CD4-positive, alpha-beta T cell (primary cell): ENCODE data around the gene OMA1. TPM values are rescaled to one million over a fixed set of nuclear protein-coding genes. Genes with fewer than 3 reads are reported as not detected.
"Not testable (repeated sequence)": the region's sequence is repeated elsewhere in the genome, so short reads cannot be mapped to it uniquely, and the experiment has no call there.

Source experiments
- ATAC-seq: fragments of 200-7000 bp; cut with Tn5 transposase; one replicate; pipeline ENCODE4 v1.10.0; 2022; ENCODE audit warnings: mild to moderate bottlenecking; ENCODE audit not compliant: poor library complexity
- CTCF ChIA-PET: fragments of 350-600 bp; sonication (Branson Sonifier 250); formaldehyde crosslinking; loops from one replicate; lab custom pipeline; 2021; ENCODE audit warnings: antibody characterized with exemption, inconsistent platforms; lab: Charles Lee
- POLR2A ChIA-PET: fragments of 350-600 bp; sonication (Branson Sonifier 250); formaldehyde crosslinking; loops from one replicate; lab custom pipeline; 2021; ENCODE audit warnings: antibody characterized with exemption, inconsistent platforms; lab: Charles Lee
- DNase-seq, 14 experiments: peaks; one replicate each; pipeline ENCODE4 v3.0.0-alpha.2; 2013 to 2020; ENCODE audit warnings: mixed read lengths in 2 of 14
- H3K27ac ChIP-seq, 2 donors: one replicate each; pipeline versions ENCODE4 v1.5.1 to v1.7.0; 2013; ENCODE audit warnings: low read length in 2 of 2, low read depth in 1 of 2, mild to moderate bottlenecking in 1 of 2
- H3K27me3 ChIP-seq, 2 experiments: 1 replicate in 1 of 2; 2 replicates in 1 of 2; pipeline versions ENCODE4 v1.6.1 to v1.7.0; 2013; ENCODE audit warnings: low read length in 2 of 2, control low read depth in 1 of 2, mild to moderate bottlenecking in 1 of 2, moderate library complexity in 1 of 2; ENCODE audit not compliant: insufficient read depth in 2 of 2, control insufficient read depth in 1 of 2
- H3K36me3 ChIP-seq: one replicate; pipeline ENCODE4 v1.6.1; 2013; ENCODE audit warnings: low read length, control low read depth; ENCODE audit not compliant: insufficient read depth
- H3K4me1 ChIP-seq: one replicate; pipeline ENCODE4 v1.6.1; 2013; ENCODE audit warnings: low read length, control low read depth; ENCODE audit not compliant: insufficient read depth
- H3K4me3 ChIP-seq: one replicate; pipeline ENCODE4 v1.5.1; 2013; ENCODE audit warnings: mild to moderate bottlenecking, low read length, moderate library complexity
- H3K9me3 ChIP-seq, 2 experiments: 1 replicate in 1 of 2; 2 replicates in 1 of 2; pipeline versions ENCODE4 v1.6.1 to v1.7.0; 2013; ENCODE audit warnings: low read length in 2 of 2, mild to moderate bottlenecking in 2 of 2, control low read depth in 1 of 2, moderate library complexity in 1 of 2; ENCODE audit not compliant: control insufficient read depth in 1 of 2, insufficient read depth in 1 of 2
- H3K27ac Mint-ChIP-seq: one replicate; pipeline ENCODE4 v1.8.0; 2020; ENCODE audit warnings: mixed read lengths
- H3K27me3 Mint-ChIP-seq: one replicate; pipeline ENCODE4 v1.8.0; 2021; ENCODE audit warnings: mixed read lengths
- H3K36me3 Mint-ChIP-seq: one replicate; pipeline ENCODE4 v1.8.0; 2021; ENCODE audit warnings: low read depth, mixed read lengths
- H3K4me1 Mint-ChIP-seq: one replicate; pipeline ENCODE4 v1.8.0; 2021; ENCODE audit warnings: low read depth, mixed read lengths
- H3K4me3 Mint-ChIP-seq: one replicate; pipeline ENCODE4 v1.8.0; 2020; ENCODE audit warnings: mild to moderate bottlenecking, mixed read lengths
- H3K9me3 Mint-ChIP-seq: one replicate; pipeline ENCODE4 v1.8.0; 2020; ENCODE audit warnings: mixed read lengths
- CTCF ChIP-seq: fragments of 200-600 bp; IDR thresholded peaks from one replicate; pipeline ENCODE4 v1.8.0; 2022; ENCODE audit warnings: antibody characterized with exemption, mild to moderate bottlenecking
- intact Hi-C, 2 experiments: fragments of 100-400 bp; cut with DNase I in 1 of 2; cut with micrococcal nuclease in 1 of 2; formaldehyde crosslinking; loops; one replicate each; pipeline versions ENCODE4 v1.15.1 to v1.9.0; 2023 to 2025; cut with DNase I, micrococcal nuclease
- total RNA-seq, 174 experiments: library from RNA in 2 of 174; stranded (reverse) in 2 of 174; gene quantifications; one replicate each; pipeline ENCODE4 v1.2.3 and lab custom pipeline; 2021 to 2026

Gene OMA1
- total RNA-seq, 2 experiments from 2014 or later: 23.7 to 27.7 TPM

DNA sequence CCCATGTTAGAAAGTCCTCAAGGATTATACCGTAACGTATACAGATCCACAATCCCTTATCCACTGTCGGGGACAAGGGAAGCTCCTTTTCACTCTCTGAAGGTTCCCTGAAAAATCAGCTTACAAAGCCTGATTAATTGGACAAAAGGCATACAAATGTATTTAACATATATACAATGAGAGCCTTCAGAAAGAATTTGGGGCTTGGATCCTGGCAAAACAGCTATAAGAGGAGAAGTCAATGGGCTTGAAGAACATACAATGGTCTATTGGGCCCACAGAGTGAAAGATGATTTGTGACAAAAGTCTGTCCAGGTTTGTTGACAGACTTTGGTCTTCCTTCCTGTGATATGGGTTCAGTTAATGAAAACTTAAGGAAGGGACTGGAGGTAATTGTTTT lies 19.8 kb upstream of the OMA1 start:
- CTCF ChIA-PET: no interaction called here

GRCh38 chr1:58563715-58564114 lies 17.2 kb upstream of the OMA1 start:
- H3K4me3 Mint-ChIP-seq, ATAC-seq, H3K27ac ChIP-seq, POLR2A ChIA-PET, H3K4me1 Mint-ChIP-seq, DNase-seq, H3K27ac Mint-ChIP-seq, H3K36me3 ChIP-seq, H3K4me3 ChIP-seq, H3K9me3 Mint-ChIP-seq, H3K36me3 Mint-ChIP-seq, intact Hi-C loops, CTCF ChIA-PET, H3K9me3 ChIP-seq, H3K4me1 ChIP-seq: not testable (repeated sequence)
- peaks cover 57% of the 10 kb centered on the region for H3K27me3 Mint-ChIP-seq
- H3K27me3 ChIP-seq: peaks cover 7 to 16% of the 10 kb centered on the region in 2 experiments

More for the DNA sequence above, 19.8 kb upstream of the OMA1 start:
- ATAC-seq (no peak), DNase-seq (no peak)
- no peaks in the 10 kb centered on the region for H3K36me3 Mint-ChIP-seq
- no peak overlapping the region for H3K4me3 ChIP-seq
- no peak overlapping the region for H3K27ac Mint-ChIP-seq
- H3K36me3 ChIP-seq: no peaks in the 10 kb centered on the region
- no peak for TF ChIP-seq CTCF
- no peaks in the 10 kb centered on the region for H3K4me1 Mint-ChIP-seq
- H3K4me1 ChIP-seq: no peaks in the 10 kb centered on the region
- H3K27me3 Mint-ChIP-seq: peaks cover 64% of the 10 kb centered on the region
- POLR2A ChIA-PET: no interaction called here
- H3K27me3 ChIP-seq: peaks cover 6 to 7% of the 10 kb centered on the region in 2 experiments
- intact Hi-C loops: no loop called here
- no peaks in the 10 kb centered on the region for H3K9me3 ChIP-seq
- H3K4me3 Mint-ChIP-seq: no peak overlapping the region
- H3K27ac ChIP-seq: no peak overlapping the region
- H3K9me3 Mint-ChIP-seq: no peaks in the 10 kb centered on the region

DNA sequence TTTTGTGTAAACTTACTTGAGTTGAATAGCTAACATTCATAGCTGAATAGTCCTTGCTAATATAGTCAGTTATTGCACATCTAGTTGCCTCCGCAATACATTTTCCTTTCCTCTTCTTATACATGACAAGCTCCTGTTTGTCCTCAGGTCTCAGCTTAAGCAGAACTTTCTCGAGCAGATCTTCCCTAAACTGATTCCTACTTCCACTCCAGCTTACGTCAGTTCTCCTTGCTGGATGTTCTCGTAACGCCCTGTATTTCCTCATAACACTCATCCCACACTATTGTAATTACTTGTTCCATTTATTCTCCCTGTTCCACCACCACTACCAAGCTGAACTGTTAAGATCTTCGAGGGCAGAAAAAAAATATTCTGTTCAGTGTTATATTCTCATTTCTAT lies 15.1 kb upstream of the OMA1 start:
- Mint-ChIP-seq H3K9me3 (peaks cover 4% of the 10 kb centered on the region), H3K36me3 (peaks cover 4% of the 10 kb centered on the region), H3K4me1 (no peaks in the 10 kb centered on the region), H3K27ac (no peak overlapping the region), H3K4me3 (no peak overlapping the region), H3K27me3 (peaks cover 60% of the 10 kb centered on the region)
- peaks cover 4 to 20% of the 10 kb centered on the region in 2 experiments for H3K27me3 ChIP-seq
- H3K27ac ChIP-seq: no peak overlapping the region
- H3K4me1 ChIP-seq: no peaks in the 10 kb centered on the region
- no peak for ATAC-seq
- ChIA-PET CTCF (no interaction called here), POLR2A (interaction anchor here (0.5 kb wide), 1 partner anchor 44 kb away, joined by 3 read pairs; no protein-coding TSS in a partner anchor)
- peaks cover 0 to 5% of the 10 kb centered on the region in 2 experiments for H3K9me3 ChIP-seq
- no peak for TF ChIP-seq CTCF
- no peak overlapping the region for H3K4me3 ChIP-seq
- intact Hi-C loops: no loop called here
- H3K36me3 ChIP-seq: no peaks in the 10 kb centered on the region
- DNase-seq: no peak

- Histone ChIP-seq H3K4me3 (no peak overlapping the region), H3K27me3 (peaks cover 6 to 14% of the 10 kb centered on the region in 2 experiments), H3K27ac (no peak overlapping the region), H3K4me1 (no peaks in the 10 kb centered on the region), H3K36me3 (no peaks in the 10 kb centered on the region), H3K9me3 (peaks cover 0 to 5% of the 10 kb centered on the region in 2 experiments)
- intact Hi-C loops: no loop called here
- DNase-seq (no peak), ATAC-seq (no peak)
- no peaks in the 10 kb centered on the region for H3K4me1 Mint-ChIP-seq
- no peak for TF ChIP-seq CTCF
- peaks cover 38% of the 10 kb centered on the region for H3K27me3 Mint-ChIP-seq
- peaks cover 4% of the 10 kb centered on the region for H3K36me3 Mint-ChIP-seq
- peaks cover 4% of the 10 kb centered on the region for H3K9me3 Mint-ChIP-seq
- ChIA-PET CTCF (no interaction called here), POLR2A (no interaction called here)
- no peak overlapping the region for H3K4me3 Mint-ChIP-seq
- H3K27ac Mint-ChIP-seq: no peak overlapping the region
Observed at GRCh38 chr1:58555393-58555792, 8.9 kb upstream of the OMA1 start.
